Dedifferentiated amniotic fluid mesenchymal stem cell (primary cell): ENCODE results near the gene ANK3.
"Not testable (repeated sequence)": the region's sequence is repeated elsewhere in the genome, so short reads cannot be mapped to it uniquely, and the experiment has no call there.

ENCODE experiments used
- DNase-seq: peaks from one replicate; pipeline ENCODE4 v3.0.0-alpha.2; 2016; ENCODE audit errors: extremely low spot score

Gene ANK3

GRCh38 chr10:60309371-60309770, 80.3 kb downstream of the ANK3 start:
- DNase-seq = no peak

DNA sequence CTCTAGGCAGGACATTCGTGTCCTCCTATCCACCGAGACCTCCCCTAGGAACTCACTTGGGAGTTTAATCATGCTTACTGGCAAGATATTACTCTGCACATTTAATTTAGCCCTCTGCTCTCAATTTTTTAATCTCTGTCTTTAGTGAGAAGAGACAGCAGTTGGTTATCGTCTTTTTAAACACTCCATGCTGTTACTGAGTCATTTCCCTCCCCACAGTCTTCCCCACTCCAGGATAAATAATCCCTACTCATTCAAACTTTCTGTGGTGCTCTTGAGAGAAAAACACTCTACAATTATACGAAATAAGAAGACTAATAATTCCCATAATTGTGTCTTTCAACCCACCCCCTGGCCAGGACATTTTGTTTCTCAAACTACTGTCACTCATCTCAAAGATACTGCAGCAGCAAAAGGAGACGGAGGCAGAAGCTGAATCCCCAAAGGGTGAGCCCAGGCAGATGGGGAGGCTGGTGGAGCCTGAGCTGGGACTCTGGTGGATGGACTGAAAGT, 84.2 kb downstream of the ANK3 start:
- no peak for DNase-seq

GRCh38 chr10:60304829-60305379, 84.8 kb downstream of the ANK3 start:
- no peak for DNase-seq

DNA sequence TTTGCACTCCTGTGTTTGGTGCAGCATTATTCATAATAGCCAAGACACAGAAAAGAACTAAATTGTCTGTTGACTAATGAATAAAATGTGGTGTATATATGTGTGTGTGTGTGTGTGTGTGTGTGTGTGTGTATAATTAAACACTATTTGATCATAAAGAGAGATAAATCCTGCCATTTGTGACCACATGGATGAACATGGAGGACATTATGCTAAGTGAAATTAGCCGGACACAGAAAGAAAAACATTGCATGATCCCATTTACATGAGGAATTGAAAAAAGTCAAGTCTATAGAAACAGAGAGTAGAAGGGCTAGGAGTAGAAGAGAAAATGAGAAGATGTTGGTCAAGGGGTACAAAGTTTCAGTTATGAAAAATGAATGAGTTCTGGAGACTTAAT, 85.9 kb downstream of the ANK3 start:
- DNase-seq = no peak

- DNase-seq = no peak
These were observed 89.5 kb downstream of the ANK3 start for GRCh38 chr10:60299961-60300883.

- no peak for DNase-seq
These were observed 90.3 kb downstream of the ANK3 start for GRCh38 chr10:60299390-60299778.

GRCh38 chr10:60298408-60299389, 91.0 kb downstream of the ANK3 start:
- no peak for DNase-seq

- no peak for DNase-seq
These were observed 93.6 kb downstream of the ANK3 start for GRCh38 chr10:60296073-60296472.

DNA sequence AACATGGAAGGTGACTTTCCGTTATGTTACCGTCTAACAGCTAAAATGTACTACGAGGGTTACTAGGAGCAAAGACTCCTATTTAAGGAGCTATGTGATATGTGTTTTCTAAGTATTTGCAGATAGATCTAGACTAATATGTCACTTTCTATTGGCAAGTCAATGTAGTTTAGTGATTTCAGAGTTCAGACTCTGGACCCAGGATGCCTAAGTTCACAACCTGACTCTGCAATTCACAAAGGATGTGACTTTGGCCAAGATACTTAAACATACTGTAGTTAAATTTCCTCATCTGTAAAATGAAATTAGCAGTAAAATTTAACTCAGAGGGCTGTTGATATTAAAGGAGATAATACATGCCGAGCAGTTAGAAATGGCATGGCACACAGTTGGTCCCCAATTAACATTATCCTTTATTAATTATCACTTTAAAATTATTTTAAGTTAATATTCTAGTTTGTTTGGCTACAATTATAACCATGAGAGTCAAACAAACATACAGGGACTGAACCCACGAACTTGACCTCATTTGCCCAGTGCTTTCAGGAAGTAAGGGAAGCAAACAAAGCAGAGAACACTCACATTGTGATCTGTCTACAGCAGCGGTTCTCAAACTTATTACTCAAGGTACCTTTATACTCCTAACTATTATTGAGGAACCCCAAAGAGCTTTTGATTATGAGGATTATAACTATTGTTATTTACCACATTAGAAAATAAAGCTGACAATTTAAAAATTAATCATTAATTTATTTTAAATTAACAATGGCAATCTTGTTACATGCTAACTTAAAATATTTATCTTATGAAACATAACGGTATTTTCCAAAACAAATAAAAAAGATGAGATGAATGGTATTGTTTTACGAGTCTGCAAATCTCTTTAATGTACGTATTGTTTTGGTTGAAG, 94.4 kb downstream of the ANK3 start:
- no peak for DNase-seq

- peak; percentile 72 for DNase-seq
These were observed 96.0 kb downstream of the ANK3 start for GRCh38 chr10:60293581-60294175.

DNA sequence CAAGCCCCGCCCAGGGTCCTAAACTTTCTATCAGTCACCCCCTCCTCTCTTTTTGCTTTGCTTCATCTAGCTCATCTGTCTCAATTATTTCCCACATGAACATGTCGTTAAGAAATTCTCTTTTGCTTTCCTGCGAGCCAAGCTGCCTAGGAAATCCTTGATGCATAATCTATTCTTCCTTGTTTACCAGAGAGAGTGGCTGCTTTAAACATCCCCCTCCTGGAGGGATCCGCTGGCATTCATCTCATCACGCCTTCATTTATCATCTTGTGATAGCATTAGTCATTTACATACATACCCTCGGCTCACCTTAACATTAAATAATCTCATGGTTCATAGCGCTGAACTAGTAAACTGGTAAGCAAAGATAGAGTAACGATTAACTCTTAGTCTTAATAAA, 96.7 kb downstream of the ANK3 start:
- DNase-seq = no peak

GRCh38 chr10:60292536-60292935, 97.1 kb downstream of the ANK3 start:
- not testable (repeated sequence) for DNase-seq

GRCh38 chr10:60291344-60291930, 98.2 kb downstream of the ANK3 start:
- DNase-seq = no peak

- DNase-seq = no peak
These were observed 99.1 kb downstream of the ANK3 start for GRCh38 chr10:60290558-60290957.

DNA sequence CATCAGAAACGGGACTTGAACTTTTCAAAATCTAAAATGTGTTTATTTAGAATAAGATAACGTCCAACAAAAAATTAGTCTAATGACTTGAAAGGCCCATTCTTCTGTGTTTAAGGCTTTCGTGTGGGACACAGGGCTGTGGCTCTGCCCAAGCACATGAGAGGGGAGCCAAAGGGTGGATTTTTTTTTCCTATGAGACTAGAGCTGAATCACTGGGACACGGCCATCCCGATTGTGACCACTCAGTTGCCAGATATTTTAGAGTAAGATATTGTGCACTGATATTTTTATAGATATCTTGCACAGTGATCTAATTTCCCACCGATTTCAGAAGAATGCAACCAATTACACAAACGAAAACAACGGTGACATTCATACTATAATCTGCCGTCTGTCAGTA, 99.9 kb downstream of the ANK3 start:
- DNase-seq = no peak

- DNase-seq = no peak
These were observed 101.4 kb downstream of the ANK3 start for GRCh38 chr10:60288256-60288655.

DNA sequence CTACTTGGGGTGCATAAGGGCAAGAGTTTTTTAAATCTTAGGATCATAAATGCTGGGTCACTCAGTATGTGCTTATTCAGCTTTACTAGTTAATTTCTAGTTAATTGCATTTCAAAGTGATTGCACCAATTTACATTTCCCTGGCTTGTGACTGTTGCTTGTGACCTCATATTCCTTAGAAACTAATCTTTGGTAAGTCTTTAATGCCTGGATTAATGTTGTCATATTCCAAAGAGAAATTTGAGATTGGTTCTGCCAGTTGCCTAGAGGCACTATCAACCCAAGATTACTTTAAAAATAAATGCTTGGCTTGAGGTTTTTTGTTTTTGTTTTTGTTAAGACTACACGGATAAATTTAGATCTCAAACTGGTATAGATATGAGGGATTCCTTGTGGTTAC, 103.1 kb downstream of the ANK3 start:
- peak; percentile 58 for DNase-seq

DNA sequence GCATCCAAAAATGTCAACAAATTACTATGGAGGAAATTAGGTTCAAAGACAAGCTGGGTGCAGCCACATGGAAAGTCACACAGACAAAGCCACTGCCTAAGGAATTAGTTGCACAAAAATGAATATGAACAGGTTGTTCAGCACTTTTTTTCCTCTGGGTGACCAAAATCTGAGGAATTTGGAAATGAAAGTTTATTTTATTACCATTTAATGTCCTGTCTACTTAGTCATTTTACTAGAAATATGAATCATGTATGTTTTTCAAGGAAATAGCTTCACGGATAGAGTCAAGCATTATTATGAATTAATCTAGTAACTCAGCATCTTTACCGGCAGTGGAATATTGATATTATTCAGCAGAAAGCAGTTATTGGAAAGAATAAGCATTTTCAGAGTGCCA, 106.3 kb downstream of the ANK3 start:
- no peak for DNase-seq

DNA sequence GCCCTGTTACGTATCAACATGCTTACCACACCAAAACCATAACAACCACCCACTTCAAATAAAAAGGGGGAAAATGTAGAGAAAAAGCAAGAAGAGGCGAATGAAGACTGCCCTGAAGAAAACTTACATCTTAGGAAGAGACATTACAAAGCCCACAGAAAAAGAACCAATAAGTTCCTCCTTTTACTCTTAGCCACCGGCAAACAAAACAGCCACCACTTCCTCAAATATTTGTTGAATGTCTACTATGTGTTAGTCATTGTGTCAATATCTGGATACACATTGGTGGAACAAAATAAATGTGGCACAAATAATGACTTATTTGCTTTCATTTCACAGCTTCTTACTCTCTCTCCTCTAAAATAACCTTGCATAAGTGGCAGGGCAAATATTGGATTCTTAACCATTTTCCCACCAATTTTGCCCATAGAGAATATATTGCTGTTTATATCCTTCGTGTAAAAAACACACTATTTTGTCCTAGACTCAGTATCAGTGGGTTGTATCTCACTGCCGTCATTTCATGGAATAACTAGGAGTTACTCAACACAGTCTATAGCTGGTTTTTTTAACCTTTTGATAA, 106.8 kb downstream of the ANK3 start:
- DNase-seq = peak; percentile 44
